ENCODE measurements around the gene BMPER.

The BMPER gene

GRCh38 chr7:33926535-33926934, 21.2 kb downstream of the BMPER start:
- no peak for DNase-seq

GRCh38 chr7:33928986-33929385, 23.6 kb downstream of the BMPER start:
- DNase-seq = no peak

GRCh38 chr7:33932221-33932620, 26.9 kb downstream of the BMPER start:
- no peak for DNase-seq

- peak; percentile 66 to 72 for DNase-seq
Measured at GRCh38 chr7:33932832-33933468, 27.6 kb downstream of the BMPER start.

GRCh38 chr7:33933611-33934281, 28.4 kb downstream of the BMPER start:
- DNase-seq = no peak

- DNase-seq = no peak
Measured at GRCh38 chr7:33934391-33934790, 29.1 kb downstream of the BMPER start.

GRCh38 chr7:33936503-33936902, 31.2 kb downstream of the BMPER start:
- no peak for DNase-seq

GRCh38 chr7:33937871-33938270, 32.5 kb downstream of the BMPER start:
- DNase-seq = no peak

GRCh38 chr7:33939121-33939520, 33.8 kb downstream of the BMPER start:
- DNase-seq = no peak

- no peak for DNase-seq
Measured at GRCh38 chr7:33940503-33940902, 35.2 kb downstream of the BMPER start.

GRCh38 chr7:33941418-33941817, 36.1 kb downstream of the BMPER start:
- DNase-seq = no peak

GRCh38 chr7:33946094-33946699, 40.9 kb downstream of the BMPER start:
- no peak for DNase-seq

GRCh38 chr7:33950047-33950714, 44.8 kb downstream of the BMPER start:
- DNase-seq = no peak

GRCh38 chr7:33952824-33953223, 47.5 kb downstream of the BMPER start:
- DNase-seq = no peak

- no peak for DNase-seq
Measured at GRCh38 chr7:33958104-33958503, 52.8 kb downstream of the BMPER start.

GRCh38 chr7:33959676-33960075, 54.3 kb downstream of the BMPER start:
- DNase-seq = no peak

- DNase-seq = no peak
Measured at GRCh38 chr7:33961948-33962347, 56.6 kb downstream of the BMPER start.

- DNase-seq = no peak
Measured at GRCh38 chr7:33964417-33965182, 59.3 kb downstream of the BMPER start.

- DNase-seq = no peak
Measured at GRCh38 chr7:33965183-33965744, 59.9 kb downstream of the BMPER start.

- no peak for DNase-seq
Measured at GRCh38 chr7:33968591-33968990, 63.3 kb downstream of the BMPER start.

- no peak for DNase-seq
Measured at GRCh38 chr7:33970536-33970935, 65.2 kb downstream of the BMPER start.

- no peak for DNase-seq
Measured at GRCh38 chr7:33971106-33971505, 65.8 kb downstream of the BMPER start.
